Heart right ventricle (tissue), 16 donors: ENCODE data around the gene GMPPA. TPM values are rescaled to one million over a fixed set of nuclear protein-coding genes. Genes with fewer than 3 reads are reported as not detected.

Experiments
- ATAC-seq, 8 donors: fragments of 200-7000 bp; cut with Tn5 transposase; one replicate each; pipeline ENCODE4 v1.9.1; 2020; ENCODE audit warnings: mild to moderate bottlenecking in 8 of 8, moderate library complexity in 8 of 8, moderate number of reproducible peaks in 1 of 8
- DNase-seq, 2 donors: peaks; one replicate each; pipeline ENCODE4 v3.0.0-alpha.2; 2020
- H3K27ac ChIP-seq, 10 donors: fragments of 200-600 bp; sonication (generic) in 2 of 10; one replicate each; pipeline versions ENCODE4 v1.5.0 to v1.8.0; 2020 to 2022; ENCODE audit warnings: mild to moderate bottlenecking in 3 of 10
- H3K27me3 ChIP-seq, 7 donors: fragments of 200-600 bp; one replicate each; pipeline ENCODE4 v1.8.0; 2021 to 2022; ENCODE audit warnings: mild to moderate bottlenecking in 2 of 7
- H3K36me3 ChIP-seq, 9 donors: fragments of 200-600 bp; sonication (generic) in 1 of 9; one replicate each; pipeline versions ENCODE4 v1.5.0 to v1.8.0; 2020 to 2022; ENCODE audit warnings: mild to moderate bottlenecking in 2 of 9
- H3K4me1 ChIP-seq, 9 donors: fragments of 200-600 bp; sonication (generic) in 1 of 9; one replicate each; pipeline versions ENCODE4 v1.5.0 to v1.8.0; 2020 to 2022; ENCODE audit warnings: mild to moderate bottlenecking in 4 of 9
- H3K4me3 ChIP-seq, 10 donors: fragments of 200-600 bp; sonication (generic) in 2 of 10; one replicate each; pipeline versions ENCODE4 v1.5.0 to v1.8.0; 2020 to 2022; ENCODE audit warnings: mild to moderate bottlenecking in 7 of 10, moderate library complexity in 2 of 10
- H3K9me3 ChIP-seq, 11 donors: fragments of 200-600 bp in 10 of 11; sonication (generic) in 2 of 11; one replicate each; pipeline versions ENCODE4 v1.5.0 to v1.8.0; 2013 to 2022; ENCODE audit warnings: mild to moderate bottlenecking in 2 of 11, control low read depth in 1 of 11, moderate library complexity in 1 of 11
- CTCF ChIP-seq, 9 donors: fragments of 200-600 bp; sonication (generic) in 2 of 9; IDR thresholded peaks; one replicate each; pipeline versions ENCODE4 v1.5.0 to v1.8.0; 2021 to 2022; ENCODE audit warnings: antibody characterized with exemption in 9 of 9, mild to moderate bottlenecking in 5 of 9, moderate library complexity in 1 of 9
- WGBS, 2 donors: extraction: QIAGEN DNeasy Blood & Tissue Kit; methylation state at CpG; one replicate each; pipeline ENCODE4 v1.1.7; 2013; ENCODE audit warnings: inconsistent platforms in 1 of 2; 5-methylcytosine and 5-hydroxymethylcytosine counted together
- intact Hi-C, 10 donors: fragments of 100-400 bp; cut with DNase I; formaldehyde crosslinking; loops; one replicate each; pipeline versions ENCODE4 v1.11.1 to v1.14.2; 2022
- polyA plus RNA-seq, 2 donors: library from polyadenylated mRNA; stranded (reverse); fragments of 200-250 nt; gene quantifications; one replicate each; pipeline ENCODE4 v1.2.3, GENCODE V29; 2013
- total RNA-seq, 10 donors: library from RNA; stranded (reverse); fragmentation: NEBNext Ultra II Directional in 3 of 10; extraction: Animal tissue kit (Norgen Biotek cat#: 25700) in 3 of 10; gene quantifications; one replicate each; pipeline versions ENCODE4 v1.2.1 to v1.2.4, GENCODE V29; 2021 to 2023
- donor health status: Arrhythmogenic right ventricular cardiomyopathy.
- donor health status: ischemic (EF 13 %, LVEDD 7.1; RV severe dilation, severe dysfunction).
- donor health status: healthy with polysubstance abuse.
- donor health status: DM: no; HTN: yes; CAD: no.
- donor health status: DM: no; HTN: no; CAD: no.
- donor health status: ischemic (EF 25% LVEDD 6.9; RV normal size, moderate dysfunction).
- donor health status: ischemic (EF 25% LVEDD 5.7; RV mildly dilated, moderate dysfunction).
- donor health status: healthy.
- donor health status: DM: yes; HTN: yes; CAD: no.
- donor health status: Ischemic cardiomyopathy.
- donor health status: ischemic (EF 35%, LVEDD 5.7; RV mildly dilated, moderate dysfunction).
- donor health status: nonischemic (EF 11% LVEDD 7.7; RV severe dilation, severe dysfunction).
- donor health status: DM: yes; HTN: yes; CAD: no.
- donor health status: PGD.
- donor health status: ischemic (EF 29% LVEDD 5.4; RV normal size, mild dysfunction).
- donor health status: nonischemic (EF 23%, LVEDD 6.1; RV moderate dilation, normal function).

GMPPA gene
- total and polyA plus RNA-seq, 12 donors = 15.8 to 48.6 (median 22.1) TPM

GRCh38 chr2:219549619-219550018 lies 50.9 kb downstream of the GMPPA start:
- Histone ChIP-seq H3K36me3 (peaks cover 0 to 11% (median 0%) of the 10 kb centered on the region in 9 donors), H3K27ac (no peak overlapping the region), H3K4me3 (no peak overlapping the region), H3K4me1 (peaks cover 12 to 28% (median 19%) of the 10 kb centered on the region in 9 donors), H3K27me3 (peaks cover 0 to 68% (median 29%) of the 10 kb centered on the region in 7 donors), H3K9me3 (no peaks in the 10 kb centered on the region)
- intact Hi-C loops = loop anchor here in 2 of 10 donors (5.0 kb wide), 1 partner anchor 48 kb away; the partner anchor contains the start of gene STK11IP (in 2 of the 2)
- ATAC-seq = no peak
- TF ChIP-seq CTCF (IDR thresholded peaks at IDR 0.05) = no peak
- no peak for DNase-seq
- 86 to 87% methylated on average over 9 of the region's 9 CpGs for whole genome bisulfite sequencing, 2 donors

GRCh38 chr2:219551441-219552381 lies 53.0 kb downstream of the GMPPA start:
- Histone ChIP-seq H3K4me1 (peaks cover 12 to 22% (median 17%) of the 10 kb centered on the region in 9 donors), H3K36me3 (peaks cover 0 to 28% (median 0%) of the 10 kb centered on the region in 9 donors), H3K9me3 (no peaks in the 10 kb centered on the region), H3K4me3 (peak overlapping the region; percentile 10 to 72 (median 58)), H3K27ac (peak overlapping the region in 2 of 10 donors; percentile 15 to 47), H3K27me3 (peaks cover 0 to 50% (median 29%) of the 10 kb centered on the region in 7 donors)
- ATAC-seq (peak in 7 of 8 donors; percentile 1 to 20 (median 7)), DNase-seq (no peak)
- TF ChIP-seq CTCF (IDR thresholded peaks at IDR 0.05) = no peak
- WGBS, 2 donors = 24 to 35% methylated on average over 53 to 54 of the region's 54 CpGs
- intact Hi-C loops = loop anchor here in 2 of 10 donors (5.0 kb wide), 1 partner anchor 46 kb away; the partner anchor contains the start of gene STK11IP (in 2 of the 2)

GRCh38 chr2:219552382-219553167 lies 53.9 kb downstream of the GMPPA start:
- ATAC-seq = peak; percentile 84 to 93 (median 90)
- Histone ChIP-seq H3K4me3 (peak overlapping the region; percentile 3 to 72 (median 58)), H3K27me3 (peaks cover 0 to 50% (median 25%) of the 10 kb centered on the region in 7 donors), H3K36me3 (peaks cover 0 to 29% (median 0%) of the 10 kb centered on the region in 9 donors), H3K4me1 (peaks cover 12 to 22% (median 17%) of the 10 kb centered on the region in 9 donors), H3K27ac (peak overlapping the region in 4 of 10 donors; percentile 15 to 53 (median 47)), H3K9me3 (no peaks in the 10 kb centered on the region)
- DNase-seq = peak; percentile 84 to 87
- intact Hi-C loops = loop anchor here in 2 of 10 donors (5.0 kb wide), 1 partner anchor 45 kb away; the partner anchor contains the start of gene STK11IP (in 2 of the 2)
- 3 to 4% methylated on average over 78 to 98 of the region's 99 CpGs for WGBS, 2 donors
- TF ChIP-seq CTCF (IDR thresholded peaks at IDR 0.05) = no peak

- Histone ChIP-seq H3K27me3 (peaks cover 0 to 49% (median 25%) of the 10 kb centered on the region in 7 donors), H3K4me1 (peaks cover 12 to 22% (median 17%) of the 10 kb centered on the region in 9 donors), H3K9me3 (no peaks in the 10 kb centered on the region), H3K36me3 (peaks cover 0 to 31% (median 3%) of the 10 kb centered on the region in 9 donors), H3K27ac (no peak overlapping the region), H3K4me3 (peak overlapping the region in 9 of 10 donors; percentile 44 to 72 (median 59))
- TF ChIP-seq CTCF (IDR thresholded peaks at IDR 0.05) = no peak
- DNase-seq = no peak
- 39 to 43% methylated on average over 7 of the region's 7 CpGs for WGBS, 2 donors
- intact Hi-C loops = loop anchor here in 2 of 10 donors (5.0 kb wide), 1 partner anchor 44 kb away; the partner anchor contains the start of gene STK11IP (in 2 of the 2)
- no peak for ATAC-seq
Observed at GRCh38 chr2:219553168-219553417, 54.4 kb downstream of the GMPPA start.
